HepG2 (cell line): ENCODE results near the gene CBY1. TPM values are rescaled to one million over a fixed set of nuclear protein-coding genes. Genes with fewer than 3 reads are reported as not detected.

Experiments used
- AFF4 ChIP-seq: sonication (generic); formaldehyde crosslinking; IDR thresholded peaks from 2 replicates; pipeline ENCODE4 v1.4.0; 2020; ENCODE audit warnings: missing genetic modification reagents
- CBX5 ChIP-seq: sonication (generic); formaldehyde crosslinking; IDR thresholded peaks from 2 replicates; pipeline ENCODE4 v1.4.0; 2020; ENCODE audit warnings: missing genetic modification reagents, borderline replicate concordance
- CEBPG ChIP-seq: IDR thresholded peaks from 2 replicates; pipeline ENCODE4 v1.6.1; 2016
- DMAP1 ChIP-seq: IDR thresholded peaks from 2 replicates; pipeline ENCODE4 v1.6.1; 2016
- DNMT1 ChIP-seq: sonication (generic); formaldehyde crosslinking; IDR thresholded peaks from 2 replicates; pipeline ENCODE4 v1.5.1; 2020; ENCODE audit warnings: mild to moderate bottlenecking, missing genetic modification reagents
- ELF1 ChIP-seq: sonication (generic); formaldehyde crosslinking; IDR thresholded peaks from 2 replicates; pipeline ENCODE4 v1.4.0; 2020; ENCODE audit warnings: missing genetic modification reagents
- FOXP4 ChIP-seq: sonication (generic); formaldehyde crosslinking; IDR thresholded peaks from 2 replicates; pipeline ENCODE4 v1.4.0; 2020; ENCODE audit warnings: missing genetic modification reagents
- GLMP ChIP-seq: sonication (generic); formaldehyde crosslinking; IDR thresholded peaks from 2 replicates; pipeline ENCODE4 v1.9.0; 2021; ENCODE audit warnings: missing genetic modification reagents, mild to moderate bottlenecking, borderline replicate concordance
- HOXA3 ChIP-seq: sonication (generic); formaldehyde crosslinking; IDR thresholded peaks from 2 replicates; pipeline ENCODE4 v1.5.0; 2020; ENCODE audit warnings: missing genetic modification reagents
- MIXL1 ChIP-seq: IDR thresholded peaks from 2 replicates; pipeline ENCODE4 v1.6.1; 2016
- MTERF4 ChIP-seq: sonication (generic); formaldehyde crosslinking; IDR thresholded peaks from 2 replicates; pipeline ENCODE4 v1.8.0; 2023; ENCODE audit warnings: mild to moderate bottlenecking, missing genetic modification reagents
- SRSF1 ChIP-seq: fragments of 200-400 bp; formaldehyde crosslinking; optimal IDR thresholded peaks from 2 replicates; pipeline ENCODE3; 2017; ENCODE audit warnings: mild to moderate bottlenecking, low read depth, low read length, moderate library complexity
- ZBTB25 ChIP-seq: IDR thresholded peaks from 2 replicates; pipeline ENCODE4 v1.6.1; 2018; ENCODE audit warnings: missing genetic modification reagents
- ZNF33A ChIP-seq: sonication (generic); formaldehyde crosslinking; IDR thresholded peaks from 2 replicates; pipeline ENCODE4 v1.5.1; 2020; ENCODE audit warnings: missing genetic modification reagents, mild to moderate bottlenecking, moderate library complexity, borderline replicate concordance
- ZNF367 ChIP-seq: sonication (generic); formaldehyde crosslinking; IDR thresholded peaks from 2 replicates; pipeline ENCODE4 v1.4.0; 2020; ENCODE audit warnings: missing genetic modification reagents, borderline replicate concordance
- ZNF382 ChIP-seq: sonication (generic); formaldehyde crosslinking; IDR thresholded peaks from 2 replicates; pipeline ENCODE4 v1.5.0; 2020; ENCODE audit warnings: missing genetic modification reagents, mild to moderate bottlenecking, borderline replicate concordance
- ZNF720 ChIP-seq: sonication (generic); formaldehyde crosslinking; IDR thresholded peaks from 2 replicates; pipeline ENCODE4 v1.4.0; 2020; ENCODE audit warnings: missing genetic modification reagents
- ZNF768 ChIP-seq: sonication (generic); formaldehyde crosslinking; IDR thresholded peaks from 2 replicates; pipeline ENCODE4 v1.4.0; 2020; ENCODE audit warnings: missing genetic modification reagents
- ZSCAN9 ChIP-seq: IDR thresholded peaks from 2 replicates; pipeline ENCODE4 v1.6.1; 2016; ENCODE audit warnings: borderline replicate concordance
- polyA plus RNA-seq, 8 experiments: library from polyadenylated mRNA; depleted of rRNA in 3 of 8; stranded (reverse) in 7 of 8; unstranded in 1 of 8; fragments of >200 nt; fragmentation: Illumina TruSeq in 4 of 8; extraction: Trizol in 4 of 8; gene quantifications; 2 replicates each; pipeline versions ENCODE4 v1.2.1 to v1.2.3, GENCODE V29; 2011 to 2016; ENCODE audit warnings: low read depth in 4 of 8, missing spikeins in 1 of 8, mixed read lengths in 1 of 8; ENCODE audit not compliant: insufficient read depth in 1 of 8
- total RNA-seq, 5 experiments: library from RNA; depleted of rRNA; stranded (reverse); fragments of >200 nt; fragmentation: Illumina TruSeq; extraction: Trizol; gene quantifications; 2 replicates each; pipeline ENCODE4 v1.2.3, GENCODE V29; 2016; ENCODE audit warnings: low read depth in 1 of 5
- TF ChIP-seq, protein P1 (sequence below): sonication (generic); formaldehyde crosslinking; IDR thresholded peaks from 2 replicates; pipeline ENCODE4 v1.5.0; 2020; ENCODE audit warnings: missing genetic modification reagents

The CBY1 gene
- total and polyA plus RNA-seq, 2 of the 13 experiments (the other 11 are each of a cell fraction or from before 2014, with no cell fraction given) = 19.7 to 20.3 TPM

GRCh38 chr22:38705235-38706100, 49.0 kb downstream of the CBY1 start, which contains the start of gene GTPBP1 (continued):
- TF ChIP-seq FOXP4 (peak; percentile 61; the same call in 1 of the 2 replicates), ELF1 (peak; percentile 27; the same call in 1 of the 2 replicates), ZNF33A (CRISPR knock-in tag) (no peak), MIXL1 (CRISPR knock-in tag) (peak; percentile 71; the same call in 1 of the 2 replicates), HOXA3 (CRISPR knock-in tag) (peak; percentile 1; the same call in 1 of the 2 replicates), MTERF4 (no peak), CBX5 (no peak), DMAP1 (CRISPR knock-in tag) (0 out of 2 replicates have a peak, but pooled peaks have one; percentile 17), GLMP (no peak), SRSF1 (no peak), DNMT1 (CRISPR knock-in tag) (no peak), ZSCAN9 (CRISPR knock-in tag) (0 out of 2 replicates have a peak, but pooled peaks have one; percentile 12), ZNF720 (no peak), ZNF768 (CRISPR knock-in tag) (no peak), ZNF382 (CRISPR knock-in tag) (no peak), AFF4 (CRISPR knock-in tag) (no peak), ZBTB25 (no peak), CEBPG (CRISPR knock-in tag) (0 out of 2 replicates have a peak, but pooled peaks have one; percentile 6), ZNF367 (CRISPR knock-in tag) (no peak)
- TF ChIP-seq, protein P1, sequence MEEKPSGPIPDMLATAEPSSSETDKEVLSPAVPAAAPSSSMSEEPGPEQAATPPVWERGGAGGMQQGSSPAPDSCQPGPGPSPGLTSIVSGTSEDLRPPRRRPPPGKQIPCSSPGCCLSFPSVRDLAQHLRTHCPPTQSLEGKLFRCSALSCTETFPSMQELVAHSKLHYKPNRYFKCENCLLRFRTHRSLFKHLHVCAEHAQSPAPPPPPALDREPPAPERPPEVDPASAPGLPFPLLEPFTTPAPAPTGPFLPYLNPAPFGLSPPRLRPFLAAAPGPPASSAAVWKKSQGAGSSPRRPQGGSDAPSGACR (CRISPR knock-in tag) = no peak
